GM21423 (cell line): ENCODE results near the gene SEC11A.
"Not testable (repeated sequence)": the region's sequence is repeated elsewhere in the genome, so short reads cannot be mapped to it uniquely, and the experiment has no call there.

ENCODE experiments used
- ATAC-seq: cut with Tn5 transposase; IDR thresholded peaks from one replicate; pipeline ENCODE4 v1.9.1; 2021; ENCODE audit warnings: mild to moderate bottlenecking, moderate library complexity; ENCODE audit not compliant: unreplicated experiment

The SEC11A gene

GRCh38 chr15:84645496-84645895 lies 70.4 kb downstream of the SEC11A start:
- ATAC-seq = no peak

GRCh38 chr15:84643838-84644237 lies 72.1 kb downstream of the SEC11A start:
- ATAC-seq = no peak

GRCh38 chr15:84642640-84643039 lies 73.3 kb downstream of the SEC11A start:
- not testable (repeated sequence) for ATAC-seq

- not testable (repeated sequence) for ATAC-seq
Observed at GRCh38 chr15:84641871-84642270, 74.1 kb downstream of the SEC11A start.

- ATAC-seq = no peak
Observed at GRCh38 chr15:84638103-84638502, 77.8 kb downstream of the SEC11A start.

- ATAC-seq = no peak
Observed at GRCh38 chr15:84634228-84634837, 81.6 kb downstream of the SEC11A start.

GRCh38 chr15:84633311-84634227 lies 82.4 kb downstream of the SEC11A start:
- peak; percentile 38 for ATAC-seq

- no peak for ATAC-seq
Observed at GRCh38 chr15:84631706-84632272, 84.2 kb downstream of the SEC11A start.

GRCh38 chr15:84629033-84629432 lies 86.9 kb downstream of the SEC11A start:
- no peak for ATAC-seq

- no peak for ATAC-seq
Observed at GRCh38 chr15:84625123-84625522, 90.8 kb downstream of the SEC11A start.

- no peak for ATAC-seq
Observed at GRCh38 chr15:84624359-84624758, 91.6 kb downstream of the SEC11A start.

- no peak for ATAC-seq
Observed at GRCh38 chr15:84621358-84621979, 94.5 kb downstream of the SEC11A start.

GRCh38 chr15:84620626-84621025 lies 95.3 kb downstream of the SEC11A start:
- ATAC-seq = no peak
